SK-N-SH (cell line): ENCODE results near the gene KCNQ5. TPM values are rescaled to one million over a fixed set of nuclear protein-coding genes. Genes with fewer than 3 reads are reported as not detected.

ENCODE experiments used
- CTCF ChIA-PET: fragments of 300-600, 350-600 bp; formaldehyde crosslinking; extraction: SDS; loops from one replicate; lab custom pipeline; 2021; lab: Yijun Ruan, JAX
- POLR2A ChIA-PET: fragments of 350-600 bp; sonication (Branson Sonifier 250); formaldehyde crosslinking; extraction: SDS; loops from one replicate; lab custom pipeline; 2020; ENCODE audit warnings: antibody characterized with exemption, inconsistent platforms; lab: Yijun Ruan, JAX
- DNase-seq: peaks from one replicate; pipeline ENCODE4 v3.0.0; 2012
- H2AFZ ChIP-seq: fragments of 200-600 bp; sonication (generic); 2 replicates; pipeline ENCODE4 v1.8.1; 2016; ENCODE audit warnings: antibody characterized with exemption, mild to moderate bottlenecking, low read depth
- H3F3A ChIP-seq: fragments of 200-600 bp; sonication (generic); replicated peaks from 2 replicates; pipeline ENCODE3; 2016; ENCODE audit warnings: antibody characterized with exemption, mild to moderate bottlenecking; ENCODE audit not compliant: insufficient read depth
- H3K27ac ChIP-seq, 2 experiments: fragments of 200-500 bp in 1 of 2; fragments of 200-600 bp in 1 of 2; sonication (Bioruptor generic) in 1 of 2; sonication (generic), shearing (Covaris generic) in 1 of 2; 2 replicates each; pipeline versions ENCODE4 v1.5.1 to v1.6.1; 2014 to 2016; ENCODE audit warnings: low read depth in 2 of 2, inconsistent platforms in 1 of 2, low read length in 1 of 2, mild to moderate bottlenecking in 1 of 2, mixed read lengths in 1 of 2
- H3K27me3 ChIP-seq: fragments of 200-600 bp; sonication (generic), shearing (Covaris generic); 2 replicates; pipeline ENCODE4 v1.6.1; 2016; ENCODE audit warnings: mixed run types; ENCODE audit not compliant: insufficient read depth
- H3K36me3 ChIP-seq, 2 experiments: fragments of 200-500 bp in 1 of 2; fragments of 200-600 bp in 1 of 2; sonication (Bioruptor generic) in 1 of 2; sonication (generic) in 1 of 2; replicated peaks in 1 of 2; 2 replicates each; pipeline versions ENCODE3 to v1.5.1; 2014 to 2016; ENCODE audit warnings: low read length in 1 of 2, mild to moderate bottlenecking in 1 of 2; ENCODE audit not compliant: insufficient read depth in 2 of 2, control insufficient read depth in 1 of 2
- H3K4me1 ChIP-seq, 2 experiments: fragments of 200-500 bp in 1 of 2; fragments of 200-600 bp in 1 of 2; sonication (Bioruptor generic) in 1 of 2; sonication (generic), shearing (Covaris generic) in 1 of 2; 2 replicates each; pipeline versions ENCODE4 v1.5.1 to v1.6.1; 2014 to 2016; ENCODE audit warnings: low read depth in 1 of 2, low read length in 1 of 2, mixed run types in 1 of 2; ENCODE audit not compliant: insufficient read depth in 2 of 2, control insufficient read depth in 1 of 2
- H3K4me2 ChIP-seq: fragments of 200-600 bp; sonication (generic), shearing (Covaris generic); 2 replicates; pipeline ENCODE4 v1.6.1; 2017; ENCODE audit warnings: mixed run types
- H3K4me3 ChIP-seq, 2 experiments: fragments of 200-500 bp in 1 of 2; fragments of 200-600 bp in 1 of 2; sonication (Bioruptor generic) in 1 of 2; sonication (generic), shearing (Covaris generic) in 1 of 2; 2 replicates each; pipeline versions ENCODE4 v1.5.1 to v1.8.1; 2014 to 2016; ENCODE audit warnings: low read depth in 2 of 2, inconsistent platforms in 1 of 2, low read length in 1 of 2, mild to moderate bottlenecking in 1 of 2, mixed read lengths in 1 of 2, moderate library complexity in 1 of 2
- H3K79me2 ChIP-seq: fragments of 200-600 bp; sonication (generic); 2 replicates; pipeline ENCODE4 v1.8.1; 2017; ENCODE audit warnings: mild to moderate bottlenecking; ENCODE audit not compliant: insufficient read depth
- H3K9ac ChIP-seq: fragments of 200-600 bp; sonication (generic); 2 replicates; pipeline ENCODE4 v1.6.1; 2017; ENCODE audit warnings: mixed run types
- H3K9me2 ChIP-seq: fragments of 200-600 bp; sonication (generic); 2 replicates; pipeline ENCODE4 v1.6.1; 2017; ENCODE audit warnings: mixed run types
- H3K9me3 ChIP-seq: fragments of 200-600 bp; sonication (generic); 2 replicates; pipeline ENCODE4 v1.6.1; 2017; ENCODE audit warnings: mixed run types, mild to moderate bottlenecking, moderate library complexity
- H4K20me1 ChIP-seq: fragments of 200-600 bp; sonication (generic); 2 replicates; pipeline ENCODE4 v1.6.1; 2017; ENCODE audit warnings: mild to moderate bottlenecking, mixed run types; ENCODE audit not compliant: insufficient read depth
- CTCF ChIP-seq: fragments of 200-600 bp; sonication (generic); IDR thresholded peaks from 2 replicates; pipeline ENCODE4 v1.6.1; 2017; ENCODE audit warnings: antibody characterized with exemption, mild to moderate bottlenecking, moderate library complexity
- ELF1 ChIP-seq: IDR thresholded peaks from 2 replicates; pipeline ENCODE4 v1.4.0; 2012
- EZH2phosphoT487 ChIP-seq: fragments of 200-600 bp; sonication (generic); IDR thresholded peaks from 2 replicates; pipeline ENCODE4 v1.6.1; 2017; ENCODE audit warnings: low read depth, mixed run types, mild to moderate bottlenecking, antibody characterized with exemption, moderate library complexity, borderline replicate concordance
- FOSL2 ChIP-seq: IDR thresholded peaks from 2 replicates; pipeline ENCODE4 v1.4.0; 2012; ENCODE audit warnings: low read depth, mild to moderate bottlenecking, moderate library complexity, borderline replicate concordance
- FOXJ3 ChIP-seq: sonication (generic); formaldehyde crosslinking; IDR thresholded peaks from 2 replicates; pipeline ENCODE4 v1.5.1; 2020; ENCODE audit warnings: mild to moderate bottlenecking, missing genetic modification reagents
- FOXM1 ChIP-seq: IDR thresholded peaks from 2 replicates; pipeline ENCODE4 v1.4.0; 2012; ENCODE audit warnings: low read depth, mild to moderate bottlenecking
- GATA2 ChIP-seq: sonication (generic); formaldehyde crosslinking; IDR thresholded peaks from 2 replicates; pipeline ENCODE4 v1.5.0; 2020; ENCODE audit warnings: mild to moderate bottlenecking, missing genetic modification reagents
- JUND ChIP-seq: IDR thresholded peaks from 2 replicates; pipeline ENCODE4 v1.4.0; 2012
- MEF2A ChIP-seq: IDR thresholded peaks from 2 replicates; pipeline ENCODE4 v1.4.0; 2012; ENCODE audit warnings: low read depth, borderline replicate concordance
- MXI1 ChIP-seq: IDR thresholded peaks from 2 replicates; pipeline ENCODE4 v1.6.1; 2012; ENCODE audit warnings: mild to moderate bottlenecking, low read depth, low read length, improper control_type of control experiment
- NFIC ChIP-seq: IDR thresholded peaks from 2 replicates; pipeline ENCODE4 v1.4.0; 2012; ENCODE audit warnings: borderline replicate concordance
- PBX3 ChIP-seq: IDR thresholded peaks from 2 replicates; pipeline ENCODE4; 2012
- RAD21 ChIP-seq: IDR thresholded peaks from 2 replicates; pipeline ENCODE4 v1.6.1; 2012; ENCODE audit warnings: mild to moderate bottlenecking, low read length
- RCOR1 ChIP-seq: fragments of 150-350 bp; IDR thresholded peaks from 2 replicates; pipeline ENCODE4 v1.6.1; 2017; ENCODE audit warnings: antibody characterized with exemption, low read length
- REST ChIP-seq: IDR thresholded peaks from 2 replicates; pipeline ENCODE4 v1.6.1; 2012; ENCODE audit warnings: mild to moderate bottlenecking, low read depth, low read length, moderate library complexity
- RFX5 ChIP-seq: IDR thresholded peaks from 2 replicates; pipeline ENCODE4 v1.6.1; 2012; ENCODE audit warnings: mild to moderate bottlenecking, improper control_type of control experiment, low read length
- SIN3A ChIP-seq: IDR thresholded peaks from 2 replicates; pipeline ENCODE4 v1.6.1; 2012; ENCODE audit warnings: low read depth, mild to moderate bottlenecking, low read length, moderate library complexity, borderline replicate concordance
- SMC3 ChIP-seq: IDR thresholded peaks from 2 replicates; pipeline ENCODE4 v1.6.1; 2012; ENCODE audit warnings: low read depth, low read length, improper control_type of control experiment
- TAF1 ChIP-seq: IDR thresholded peaks from 2 replicates; pipeline ENCODE4 v1.6.1; 2012; ENCODE audit warnings: low read depth, mild to moderate bottlenecking, low read length, moderate library complexity, borderline replicate concordance
- TCF12 ChIP-seq: IDR thresholded peaks from 2 replicates; pipeline ENCODE4 v1.4.0; 2012
- TEAD4 ChIP-seq: IDR thresholded peaks from 2 replicates; pipeline ENCODE4 v1.4.0; 2012; ENCODE audit warnings: mild to moderate bottlenecking, borderline replicate concordance; ENCODE audit not compliant: insufficient read depth
- USF1 ChIP-seq: IDR thresholded peaks from 2 replicates; pipeline ENCODE4 v1.4.0; 2012; ENCODE audit warnings: low read depth, borderline replicate concordance
- YY1 ChIP-seq: IDR thresholded peaks from 2 replicates; pipeline ENCODE4 v1.4.0; 2012; ENCODE audit warnings: low read depth, mild to moderate bottlenecking
- ZBTB33 ChIP-seq: IDR thresholded peaks from 2 replicates; pipeline ENCODE4 v1.4.0; 2012; ENCODE audit warnings: low read depth, borderline replicate concordance
- WGBS: methylation state at CpG from one replicate; pipeline ENCODE4 v1.1.6; 2017; ENCODE audit warnings: low lambda C conversion rate; 5-methylcytosine and 5-hydroxymethylcytosine counted together
- polyA plus RNA-seq, 3 experiments: library from polyadenylated mRNA; depleted of rRNA; stranded (reverse); fragments of >200 nt; gene quantifications; 2 replicates each; pipeline ENCODE4 v1.2.3, GENCODE V29; 2012

The KCNQ5 gene
- polyA plus RNA-seq, 1 of the 3 experiments (the other 2 are of a cell fraction), result 3.2 TPM

GRCh38 chr6:72950114-72950860, 328.4 kb downstream of the KCNQ5 start:
- POLR2A ChIA-PET, result no interaction called here
- TF ChIP-seq SIN3A (no peak), TCF12 (peak; percentile 44), EZH2phosphoT487 (no peak), YY1 (no peak), FOSL2 (peak; percentile 66; the same call in 1 of the 2 replicates), ZBTB33 (no peak), MXI1 (no peak), RAD21 (no peak), CTCF (no peak), USF1 (no peak), ELF1 (no peak), RCOR1 (no peak), PBX3 (peak; percentile 68), JUND (peak; percentile 74), TAF1 (no peak), TEAD4 (no peak), FOXM1 (no peak), RFX5 (no peak), MEF2A (no peak), FOXJ3 (no peak), REST (no peak), NFIC (no peak; the same call in 1 of the 2 replicates), GATA2 (CRISPR knock-in tag) (no peak), SMC3 (no peak)

More at GRCh38 chr6:72950114-72950860, 328.4 kb downstream of the KCNQ5 start:
- H3F3A ChIP-seq, result peaks cover 23% of the 10 kb centered on the region
- H3K4me1 ChIP-seq, result peaks cover 0 to 34% of the 10 kb centered on the region in 2 experiments; a peak in 3 of 4 replicates
- H3K4me3 ChIP-seq, result no peak overlapping the region
- no peaks in the 10 kb centered on the region for H3K9me3 ChIP-seq
- no peak overlapping the region for H2AFZ ChIP-seq
- no peaks in the 10 kb centered on the region for H3K36me3 ChIP-seq
- no peak overlapping the region for H3K9ac ChIP-seq
- 68% methylated on average over 6 of the region's 6 CpGs for WGBS
- CTCF ChIA-PET, result no interaction called here
- no peaks in the 10 kb centered on the region for H3K27me3 ChIP-seq
- H3K9me2 ChIP-seq, result no peaks in the 10 kb centered on the region
- peaks cover 19% of the 10 kb centered on the region for H3K79me2 ChIP-seq
- peak overlapping the region in 1 of 2 experiments; percentile 62; a peak in 2 of 4 replicates for H3K27ac ChIP-seq
- no peak for DNase-seq
- H3K4me2 ChIP-seq, result peak overlapping the region; percentile 40
- no peaks in the 10 kb centered on the region for H4K20me1 ChIP-seq
